Stimulated activated CD8-positive, alpha-beta memory T cell treated with anti-CD3 and anti-CD28 coated beads, Interleukin-12 subunit alpha, Interleukin-12 subunit beta, amount 100 ng/mL, for 24 hours (primary cell): ENCODE results near the gene SIPA1.

Experiments
- DNase-seq: peaks from one replicate; pipeline ENCODE4 v3.0.0-alpha.2; 2020; ENCODE audit errors: extremely low read depth

The SIPA1 gene

GRCh38 chr11:65637794-65638419, at the start of gene SIPA1:
SIPA1 (plus strand) TSS chr11:65638101; CDS start chr11:65640922, 2,821 bp downstream.
- DNase-seq = no peak

- DNase-seq = peak; percentile 50
These were observed 49.5 kb upstream of the SIPA1 start for GRCh38 chr11:65588199-65589054.

GRCh38 chr11:65589444-65590239, 48.3 kb upstream of the SIPA1 start:
- no peak for DNase-seq

- DNase-seq = no peak
These were observed 47.6 kb upstream of the SIPA1 start for GRCh38 chr11:65590240-65590738.

GRCh38 chr11:65591939-65592857, 45.7 kb upstream of the SIPA1 start:
- DNase-seq = no peak

- DNase-seq = no peak
These were observed 44.9 kb upstream of the SIPA1 start for GRCh38 chr11:65592858-65593517.

- no peak for DNase-seq
These were observed 44.1 kb upstream of the SIPA1 start for GRCh38 chr11:65593518-65594414.

- DNase-seq = no peak
These were observed 42.8 kb upstream of the SIPA1 start for GRCh38 chr11:65595131-65595530.

- no peak for DNase-seq
These were observed 42.2 kb upstream of the SIPA1 start, which contains the start of gene KCNK7 for GRCh38 chr11:65595543-65596281. KCNK7 (minus strand) TSS chr11:65595800; CDS start chr11:65595772, 28 bp downstream.

GRCh38 chr11:65596520-65596919, 41.4 kb upstream of the SIPA1 start:
- no peak for DNase-seq

GRCh38 chr11:65598258-65598699, 39.6 kb upstream of the SIPA1 start:
- no peak for DNase-seq

- no peak for DNase-seq
These were observed 38.5 kb upstream of the SIPA1 start for GRCh38 chr11:65599216-65599954.

GRCh38 chr11:65599955-65600246, 38.0 kb upstream of the SIPA1 start:
- DNase-seq = no peak

- no peak for DNase-seq
These were observed 33.6 kb upstream of the SIPA1 start for GRCh38 chr11:65604258-65604657.

- DNase-seq = no peak
These were observed 30.9 kb upstream of the SIPA1 start for GRCh38 chr11:65606876-65607613.

- no peak for DNase-seq
These were observed 30.1 kb upstream of the SIPA1 start for GRCh38 chr11:65607614-65608426.

- no peak for DNase-seq
These were observed 28.7 kb upstream of the SIPA1 start for GRCh38 chr11:65609229-65609628.
